Retinal pigment epithelial cell (primary cell): ENCODE data around the gene FAM90A1.
A peak's percentile ranks its signal among the peaks of the same experiment; 100 is the strongest.
"Not testable (repeated sequence)": the region's sequence is repeated elsewhere in the genome, so short reads cannot be mapped to it uniquely, and the experiment has no call there.

Experiments
- DNase-seq: peaks from one replicate; pipeline ENCODE4 v3.0.0-alpha.2; 2010; ENCODE audit warnings: low read depth
- H3K4me3 ChIP-seq: 2 replicates; pipeline ENCODE4 v1.5.1; 2011; ENCODE audit warnings: mild to moderate bottlenecking, low read length, control low read depth, moderate library complexity
- CTCF ChIP-seq: conservative IDR thresholded peaks from 2 replicates; pipeline ENCODE4 v1.5.1; 2011; ENCODE audit warnings: low read depth, low read length, control low read depth, inconsistent platforms

The FAM90A1 gene

GRCh38 chr12:8197685-8198308, 29.6 kb downstream of the FAM90A1 start:
- peak; percentile 17 for DNase-seq
- not testable (repeated sequence) for H3K4me3 ChIP-seq

- H3K4me3 ChIP-seq, DNase-seq: not testable (repeated sequence)
Observed at GRCh38 chr12:8188088-8188487, 39.3 kb downstream of the FAM90A1 start.

GRCh38 chr12:8184206-8184605, 43.2 kb downstream of the FAM90A1 start:
- DNase-seq, H3K4me3 ChIP-seq: not testable (repeated sequence)

- not testable (repeated sequence) for DNase-seq, H3K4me3 ChIP-seq
Observed at GRCh38 chr12:8183346-8183745, 44.1 kb downstream of the FAM90A1 start.

- not testable (repeated sequence) for DNase-seq, H3K4me3 ChIP-seq
Observed at GRCh38 chr12:8182923-8183322, 44.5 kb downstream of the FAM90A1 start.

GRCh38 chr12:8181271-8181670, 46.1 kb downstream of the FAM90A1 start:
- H3K4me3 ChIP-seq, DNase-seq: not testable (repeated sequence)

GRCh38 chr12:8179989-8180585, 47.3 kb downstream of the FAM90A1 start:
- not testable (repeated sequence) for DNase-seq
- peak overlapping the region; percentile 57 for H3K4me3 ChIP-seq
- TF ChIP-seq CTCF: peak; percentile 40

GRCh38 chr12:8172911-8173310, 54.5 kb downstream of the FAM90A1 start:
- H3K4me3 ChIP-seq, DNase-seq: not testable (repeated sequence)
